ENCODE measurements around the gene SFMBT2.
"Not testable (repeated sequence)": the region's sequence is repeated elsewhere in the genome, so short reads cannot be mapped to it uniquely, and the experiment has no call there.

SFMBT2 gene

DNA sequence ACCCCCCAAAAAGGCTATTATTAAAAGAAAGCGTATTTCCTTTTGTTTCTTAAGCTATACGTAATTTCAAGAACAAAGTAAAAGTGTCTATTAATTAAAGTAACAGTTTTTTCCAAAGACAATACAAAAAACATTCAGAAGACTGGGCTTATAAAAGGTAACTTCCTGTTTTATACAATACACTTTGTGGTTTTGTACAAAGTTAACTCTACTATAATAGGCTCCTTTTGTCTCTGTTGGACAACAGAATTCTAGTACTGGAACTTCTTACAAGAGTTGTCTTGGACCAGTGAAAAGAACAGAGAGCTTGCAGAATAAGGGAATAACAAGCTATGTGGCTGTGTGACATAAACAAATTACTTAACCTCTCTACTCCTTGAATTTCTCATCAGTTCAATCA is 21.5 kb downstream of the SFMBT2 start:
- H3K27ac ChIP-seq, result no peak overlapping the region
- TF ChIP-seq, protein P1, sequence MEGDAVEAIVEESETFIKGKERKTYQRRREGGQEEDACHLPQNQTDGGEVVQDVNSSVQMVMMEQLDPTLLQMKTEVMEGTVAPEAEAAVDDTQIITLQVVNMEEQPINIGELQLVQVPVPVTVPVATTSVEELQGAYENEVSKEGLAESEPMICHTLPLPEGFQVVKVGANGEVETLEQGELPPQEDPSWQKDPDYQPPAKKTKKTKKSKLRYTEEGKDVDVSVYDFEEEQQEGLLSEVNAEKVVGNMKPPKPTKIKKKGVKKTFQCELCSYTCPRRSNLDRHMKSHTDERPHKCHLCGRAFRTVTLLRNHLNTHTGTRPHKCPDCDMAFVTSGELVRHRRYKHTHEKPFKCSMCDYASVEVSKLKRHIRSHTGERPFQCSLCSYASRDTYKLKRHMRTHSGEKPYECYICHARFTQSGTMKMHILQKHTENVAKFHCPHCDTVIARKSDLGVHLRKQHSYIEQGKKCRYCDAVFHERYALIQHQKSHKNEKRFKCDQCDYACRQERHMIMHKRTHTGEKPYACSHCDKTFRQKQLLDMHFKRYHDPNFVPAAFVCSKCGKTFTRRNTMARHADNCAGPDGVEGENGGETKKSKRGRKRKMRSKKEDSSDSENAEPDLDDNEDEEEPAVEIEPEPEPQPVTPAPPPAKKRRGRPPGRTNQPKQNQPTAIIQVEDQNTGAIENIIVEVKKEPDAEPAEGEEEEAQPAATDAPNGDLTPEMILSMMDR (IDR thresholded peaks at IDR 0.05), result no peak
- TF ChIP-seq ZFX (IDR thresholded peaks at IDR 0.05; ENCODE audit: borderline replicate concordance), result no peak

DNA sequence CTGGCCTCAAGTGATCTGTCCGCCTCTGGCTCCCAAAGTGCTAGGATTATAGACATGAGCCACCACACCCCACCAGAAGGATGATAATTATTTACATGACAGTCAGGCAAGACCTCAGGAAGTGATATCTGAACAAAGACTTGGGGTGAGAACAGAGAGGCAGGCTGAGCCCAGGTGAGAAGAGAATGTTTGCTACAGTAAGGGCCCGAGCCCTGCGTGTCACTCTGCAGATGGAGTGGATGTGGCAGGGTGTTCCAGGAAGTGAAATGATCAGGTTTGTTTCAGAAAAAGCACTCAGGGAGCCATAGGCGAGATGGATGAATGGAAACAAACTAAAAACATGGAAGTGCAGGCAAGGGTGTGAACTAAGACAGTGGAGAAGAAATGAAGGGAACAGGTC is 22.2 kb downstream of the SFMBT2 start:
- H3K27ac ChIP-seq, result no peak overlapping the region
- TF ChIP-seq, protein P1 (IDR thresholded peaks at IDR 0.05), result no peak
- TF ChIP-seq ZFX (IDR thresholded peaks at IDR 0.05; ENCODE audit: borderline replicate concordance), result no peak

DNA sequence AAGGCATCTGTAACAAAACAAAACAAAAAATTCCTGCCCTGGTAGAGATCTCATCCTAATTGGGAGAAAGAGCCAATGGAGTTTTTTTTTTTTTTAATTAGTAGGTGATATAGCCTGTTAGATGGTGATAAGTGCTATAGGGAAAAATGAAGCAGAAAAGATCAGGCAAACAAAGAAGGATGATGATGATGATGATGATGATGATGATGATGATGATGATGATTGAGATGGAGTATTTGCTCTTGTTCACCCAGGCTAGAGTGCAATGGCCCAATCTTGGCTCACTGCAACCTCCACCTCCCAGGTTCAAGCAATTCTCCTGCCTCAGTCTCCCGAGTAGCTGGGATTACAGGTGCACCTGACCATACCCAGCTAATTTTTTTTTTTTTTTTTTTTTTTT is 22.7 kb downstream of the SFMBT2 start:
- not testable (repeated sequence) for H3K27ac ChIP-seq

DNA sequence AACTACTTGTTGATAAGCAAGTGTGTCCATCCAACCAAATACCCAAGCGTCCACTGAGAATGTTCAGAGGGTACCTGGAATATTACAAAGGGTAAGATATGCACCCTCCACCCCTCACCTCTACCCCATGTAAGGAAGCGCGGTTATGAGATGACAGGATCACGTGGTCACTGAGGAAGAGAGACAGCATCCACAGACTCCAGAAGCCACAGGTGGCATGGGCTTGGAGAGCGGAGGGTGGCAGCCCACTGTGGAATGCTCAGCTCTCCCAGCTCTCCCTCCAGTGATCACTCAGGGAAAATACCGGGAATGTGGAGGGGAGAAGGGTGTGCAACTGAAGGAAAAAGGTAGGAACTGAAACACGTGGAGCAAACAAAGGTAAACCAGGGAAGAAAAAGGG is 25.7 kb downstream of the SFMBT2 start:
- TF ChIP-seq, protein P1 (IDR thresholded peaks at IDR 0.05), result no peak
- no peak for TF ChIP-seq ZFX (IDR thresholded peaks at IDR 0.05; ENCODE audit: borderline replicate concordance)
- no peak overlapping the region for H3K27ac ChIP-seq

DNA sequence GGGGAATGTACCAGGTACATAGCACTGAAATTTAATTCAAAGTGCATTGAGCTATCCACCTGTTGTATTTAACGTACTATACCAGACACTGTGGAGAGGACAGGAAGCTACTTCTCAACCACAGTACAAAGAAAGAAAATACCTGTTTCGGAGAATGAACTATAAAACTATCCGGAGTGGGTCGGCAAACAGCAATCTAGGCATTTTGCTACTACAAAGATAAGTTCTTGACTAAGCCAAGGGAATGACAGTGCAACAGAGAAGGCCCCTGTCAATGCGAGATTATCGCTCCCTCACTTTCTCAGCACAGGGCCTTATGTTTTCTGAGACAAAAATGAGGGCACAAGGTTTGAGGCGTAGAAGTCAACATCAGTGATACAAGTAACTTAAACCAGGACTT is 27.4 kb downstream of the SFMBT2 start:
- TF ChIP-seq, protein P1 (IDR thresholded peaks at IDR 0.05), result no peak
- TF ChIP-seq ZFX (IDR thresholded peaks at IDR 0.05; ENCODE audit: borderline replicate concordance), result no peak
- H3K27ac ChIP-seq, result no peak overlapping the region

DNA sequence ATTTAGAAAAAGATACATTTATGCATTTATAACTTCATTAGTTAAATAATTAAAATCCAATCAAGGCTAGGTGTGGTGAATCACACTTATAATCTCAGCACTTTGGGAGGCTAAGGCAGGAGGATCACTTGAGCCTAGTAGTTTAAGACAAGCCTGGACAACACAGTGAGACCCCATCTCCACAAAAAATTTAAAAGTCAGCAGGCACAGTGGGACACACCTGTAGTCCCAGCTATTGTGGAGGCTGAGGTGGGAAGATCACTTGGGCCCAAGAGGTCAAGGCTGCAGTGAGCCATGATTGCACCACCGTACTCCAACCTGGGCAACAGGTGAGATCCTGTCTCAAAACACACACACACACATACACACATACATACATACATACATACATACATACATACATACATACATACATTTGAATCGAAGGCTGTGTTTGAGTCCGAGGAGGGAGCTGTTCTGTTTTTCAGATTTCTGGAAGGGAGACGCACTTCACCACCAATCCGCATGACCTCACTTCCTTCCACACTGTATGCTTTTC is 30.1 kb downstream of the SFMBT2 start:
- TF ChIP-seq, protein P1 (IDR thresholded peaks at IDR 0.05), result no peak
- TF ChIP-seq ZFX (IDR thresholded peaks at IDR 0.05; ENCODE audit: borderline replicate concordance), result no peak
- H3K27ac ChIP-seq, result no peak overlapping the region

DNA sequence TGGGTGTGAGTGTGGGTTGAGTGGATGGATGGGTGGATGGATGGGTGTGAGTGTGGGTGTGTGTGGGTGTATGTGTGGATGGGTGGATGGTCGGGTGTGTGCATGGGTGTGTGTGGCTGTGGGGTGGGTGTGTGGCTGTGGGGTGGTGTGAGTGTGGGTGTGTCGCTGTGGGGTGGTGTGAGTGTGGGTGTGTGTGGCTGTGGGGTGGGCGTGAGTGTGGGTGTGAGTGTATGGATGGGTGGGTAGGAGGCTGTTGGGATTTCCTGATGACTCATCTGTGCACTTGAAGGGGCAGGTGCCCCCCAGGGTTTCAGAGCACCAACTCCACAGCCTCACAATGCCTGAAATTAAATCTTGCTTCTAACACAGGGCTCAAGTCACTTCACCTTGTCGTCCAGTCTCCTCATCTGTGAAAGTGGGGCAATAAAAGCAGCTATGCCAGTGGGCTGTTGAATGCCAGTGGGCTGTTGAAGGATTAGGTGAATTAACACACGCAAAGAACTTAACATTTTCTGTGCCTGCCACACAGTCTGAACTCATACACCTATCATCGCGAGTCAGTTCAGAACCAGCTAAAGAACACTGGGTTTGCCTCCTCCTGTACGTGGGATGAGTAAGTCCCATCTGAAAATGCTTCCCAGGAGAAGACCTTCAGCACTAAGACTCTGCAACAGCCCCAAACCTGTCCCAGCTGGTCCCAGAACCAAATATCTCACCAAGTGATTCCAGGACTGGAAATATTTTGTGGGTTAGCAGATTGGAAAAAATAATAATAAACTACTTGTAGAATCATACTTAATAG is 32.0 kb downstream of the SFMBT2 start:
- TF ChIP-seq, protein P1 (IDR thresholded peaks at IDR 0.05), result no peak
- TF ChIP-seq ZFX (IDR thresholded peaks at IDR 0.05; ENCODE audit: borderline replicate concordance), result no peak
- no peak overlapping the region for H3K27ac ChIP-seq
